ENCODE data around the gene ZBTB38. TPM values are rescaled to one million over a fixed set of nuclear protein-coding genes. Genes with fewer than 3 reads are reported as not detected.
A peak's percentile ranks its signal among the peaks of the same experiment; 100 is the strongest.

The ZBTB38 gene
- total and polyA plus RNA-seq, 2 donors (not counting 3 experiments of a cell fraction or from before 2014, with no cell fraction given): 31.1 to 85.2 TPM

- CTCF ChIA-PET: interaction anchor here (0.7 to 4.5 kb wide), 18 partner anchors 9 to 148 kb away, joined by 3 to 37 read pairs (median 6); partner anchors contain the start of gene ZBTB38
- H3K36me3 ChIP-seq (ENCODE audit: control insufficient read depth in 2 of 2, extremely low read depth in 1 of 2, insufficient read depth in 2 of 2, low read length in 2 of 2): peaks cover 7 to 17% of the 10 kb centered on the region in 2 experiments
- H3K27ac ChIP-seq (ENCODE audit: insufficient read depth, low read depth, low read length): peak overlapping the region; percentile 90
- H2AFZ ChIP-seq (ENCODE audit: low read depth, low read length): no peak overlapping the region
- no peaks in the 10 kb centered on the region for H3K9me1 ChIP-seq (replicated peaks; ENCODE audit: control insufficient read depth, extremely low read depth, insufficient read depth, low read length)
- peak overlapping the region; percentile 71 for H3K9ac ChIP-seq (replicated peaks; ENCODE audit: extremely low read depth, insufficient read depth, low read length)
- H4K20me1 ChIP-seq (replicated peaks; ENCODE audit: control insufficient read depth, extremely low read depth, insufficient read depth, low read length): no peaks in the 10 kb centered on the region
- H3K9me3 ChIP-seq (replicated peaks; ENCODE audit: control insufficient read depth, insufficient read depth, low read length): no peaks in the 10 kb centered on the region
- intact Hi-C loops (cut with micrococcal nuclease): loop anchor here (1.0 to 2.0 kb wide), 3 partner anchors 9 to 28 kb away; no protein-coding TSS in a partner anchor
- TF ChIP-seq, protein P1, sequence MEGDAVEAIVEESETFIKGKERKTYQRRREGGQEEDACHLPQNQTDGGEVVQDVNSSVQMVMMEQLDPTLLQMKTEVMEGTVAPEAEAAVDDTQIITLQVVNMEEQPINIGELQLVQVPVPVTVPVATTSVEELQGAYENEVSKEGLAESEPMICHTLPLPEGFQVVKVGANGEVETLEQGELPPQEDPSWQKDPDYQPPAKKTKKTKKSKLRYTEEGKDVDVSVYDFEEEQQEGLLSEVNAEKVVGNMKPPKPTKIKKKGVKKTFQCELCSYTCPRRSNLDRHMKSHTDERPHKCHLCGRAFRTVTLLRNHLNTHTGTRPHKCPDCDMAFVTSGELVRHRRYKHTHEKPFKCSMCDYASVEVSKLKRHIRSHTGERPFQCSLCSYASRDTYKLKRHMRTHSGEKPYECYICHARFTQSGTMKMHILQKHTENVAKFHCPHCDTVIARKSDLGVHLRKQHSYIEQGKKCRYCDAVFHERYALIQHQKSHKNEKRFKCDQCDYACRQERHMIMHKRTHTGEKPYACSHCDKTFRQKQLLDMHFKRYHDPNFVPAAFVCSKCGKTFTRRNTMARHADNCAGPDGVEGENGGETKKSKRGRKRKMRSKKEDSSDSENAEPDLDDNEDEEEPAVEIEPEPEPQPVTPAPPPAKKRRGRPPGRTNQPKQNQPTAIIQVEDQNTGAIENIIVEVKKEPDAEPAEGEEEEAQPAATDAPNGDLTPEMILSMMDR (IDR thresholded peaks at IDR 0.05; ENCODE audit: extremely low read depth in 1 of 2, insufficient read depth in 1 of 2, low read depth in 1 of 2, low read length in 2 of 2): peak in 1 of 2 donors; percentile 5
- TF ChIP-seq POLR2AphosphoS5 (IDR thresholded peaks at IDR 0.05; ENCODE audit: insufficient read depth, low read depth, low read length) (no peak), POLR2A (IDR thresholded peaks at IDR 0.05; ENCODE audit: low read depth, low read length) (no peak)
- TF ChIP-seq, protein P2, sequence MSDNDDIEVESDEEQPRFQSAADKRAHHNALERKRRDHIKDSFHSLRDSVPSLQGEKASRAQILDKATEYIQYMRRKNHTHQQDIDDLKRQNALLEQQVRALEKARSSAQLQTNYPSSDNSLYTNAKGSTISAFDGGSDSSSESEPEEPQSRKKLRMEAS (IDR thresholded peaks at IDR 0.05; ENCODE audit: insufficient read depth, insufficient read length): no peak
- FAIRE-seq (no peak), DNase-seq (ENCODE audit: low read depth, low spot score) (peak; percentile 95)
- POLR2A ChIA-PET: interaction anchor here (0.8 kb wide), 1 partner anchor 43 kb away, joined by 4 read pairs; no protein-coding TSS in a partner anchor
- H3K79me2 ChIP-seq (ENCODE audit: control insufficient read depth, insufficient read depth, low read length): peaks cover 46% of the 10 kb centered on the region
- dilution Hi-C loops (cut with MboI; ENCODE audit: extremely low pct_ligation_motif_present, low sequenced_read_pairs): no loop called here
- no peaks in the 10 kb centered on the region for H3K27me3 ChIP-seq (ENCODE audit: control insufficient read depth in 2 of 2, insufficient read depth in 2 of 2, low read length in 2 of 2)
- no TSS peak for BruUV-seq (replicated peaks)
- no peak overlapping the region for H3K4me3 ChIP-seq (replicated peaks in 1 of 3; ENCODE audit: insufficient read depth in 1 of 3, low read depth in 1 of 3, low read length in 3 of 3)
- H3K4me2 ChIP-seq (ENCODE audit: insufficient read depth, low read length): peak overlapping the region; percentile 70
- H3K4me1 ChIP-seq (ENCODE audit: control insufficient read depth, extremely low read depth, insufficient read depth, low read length): peaks cover 66% of the 10 kb centered on the region
These were observed 44.6 kb downstream of the ZBTB38 start for GRCh38 chr3:141412936-141413354.

DNA sequence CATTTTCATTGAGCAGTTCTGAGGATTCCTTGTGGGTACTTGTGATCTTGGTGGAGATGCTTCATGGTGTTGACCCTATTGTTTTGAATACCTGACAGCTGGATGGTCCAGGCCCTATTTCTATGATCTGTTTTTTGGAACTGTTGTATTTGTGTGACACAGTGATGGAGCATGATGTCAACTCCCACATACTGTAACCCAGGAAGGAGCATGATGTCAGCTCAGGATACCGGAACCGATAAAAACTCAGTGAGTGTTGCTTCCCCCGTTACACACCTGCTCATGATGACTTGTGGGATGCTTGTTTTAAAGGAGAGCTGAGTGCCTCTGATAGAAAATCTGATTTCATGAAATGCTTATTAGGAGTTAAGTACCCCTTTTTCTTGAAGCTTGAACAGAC is 45.1 kb downstream of the ZBTB38 start:
- Histone ChIP-seq H3K27me3 (ENCODE audit: control insufficient read depth in 2 of 2, insufficient read depth in 2 of 2, low read length in 2 of 2) (no peaks in the 10 kb centered on the region), H3K4me3 (replicated peaks in 1 of 3; ENCODE audit: insufficient read depth in 1 of 3, low read depth in 1 of 3, low read length in 3 of 3) (no peak overlapping the region), H3K9me1 (replicated peaks; ENCODE audit: control insufficient read depth, extremely low read depth, insufficient read depth, low read length) (no peaks in the 10 kb centered on the region), H3K9me3 (replicated peaks; ENCODE audit: control insufficient read depth, insufficient read depth, low read length) (no peaks in the 10 kb centered on the region), H2AFZ (ENCODE audit: low read depth, low read length) (no peak overlapping the region), H3K4me1 (ENCODE audit: control insufficient read depth, extremely low read depth, insufficient read depth, low read length) (peaks cover 65% of the 10 kb centered on the region), H4K20me1 (replicated peaks; ENCODE audit: control insufficient read depth, extremely low read depth, insufficient read depth, low read length) (no peaks in the 10 kb centered on the region), H3K27ac (ENCODE audit: insufficient read depth, low read depth, low read length) (peak overlapping the region; percentile 90), H3K9ac (replicated peaks; ENCODE audit: extremely low read depth, insufficient read depth, low read length) (no peak overlapping the region), H3K79me2 (ENCODE audit: control insufficient read depth, insufficient read depth, low read length) (peaks cover 45% of the 10 kb centered on the region), H3K4me2 (ENCODE audit: insufficient read depth, low read length) (no peak overlapping the region), H3K36me3 (ENCODE audit: control insufficient read depth in 2 of 2, extremely low read depth in 1 of 2, insufficient read depth in 2 of 2, low read length in 2 of 2) (peaks cover 5 to 17% of the 10 kb centered on the region in 2 experiments)
- no peak for FAIRE-seq
- POLR2A ChIA-PET: no interaction called here
- TF ChIP-seq, protein P2 (IDR thresholded peaks at IDR 0.05; ENCODE audit: insufficient read depth, insufficient read length): no peak
- TF ChIP-seq MYC (IDR thresholded peaks at IDR 0.05; ENCODE audit: low read depth, low read length) (no peak), POLR2A (IDR thresholded peaks at IDR 0.05; ENCODE audit: low read depth, low read length) (no peak), JUN (IDR thresholded peaks at IDR 0.05; ENCODE audit: borderline replicate concordance, insufficient read depth, insufficient read length, low read depth) (no peak), EZH2 (IDR thresholded peaks at IDR 0.05; ENCODE audit: borderline replicate concordance, low read depth, low read length, severe bottlenecking) (no peak), FOS (IDR thresholded peaks at IDR 0.05; ENCODE audit: borderline replicate concordance, insufficient read depth, low read length) (no peak), POLR2AphosphoS5 (IDR thresholded peaks at IDR 0.05; ENCODE audit: insufficient read depth, low read depth, low read length) (no peak), GATA2 (IDR thresholded peaks at IDR 0.05; ENCODE audit: insufficient read depth, insufficient read length, low read depth, low read length) (no peak)
- TF ChIP-seq, protein P1 (IDR thresholded peaks at IDR 0.05; ENCODE audit: extremely low read depth in 1 of 2, insufficient read depth in 1 of 2, low read depth in 1 of 2, low read length in 2 of 2): no peak
- no TSS peak for BruUV-seq (replicated peaks)
- intact Hi-C loops (cut with micrococcal nuclease): loop anchor here (2.0 kb wide), 1 partner anchor 27 kb away; no protein-coding TSS in a partner anchor
- no peak for DNase-seq (ENCODE audit: low read depth, low spot score)
- CTCF ChIA-PET: interaction anchor here (1.1 to 4.5 kb wide), 10 partner anchors 10 to 147 kb away, joined by 3 to 37 read pairs (median 8); no protein-coding TSS in a partner anchor
- dilution Hi-C loops (cut with MboI; ENCODE audit: extremely low pct_ligation_motif_present, low sequenced_read_pairs): no loop called here

All from endothelial cell of umbilical vein (primary cell).